HG03378 (cell line): ENCODE data around the gene NPHP4.

ENCODE experiments used
- ATAC-seq: cut with Tn5 transposase; IDR thresholded peaks from one replicate; pipeline ENCODE4 v1.9.1; 2021; ENCODE audit warnings: mild to moderate bottlenecking, moderate library complexity; ENCODE audit not compliant: unreplicated experiment

The NPHP4 gene

GRCh38 chr1:6004412-6005123 lies 12.3 kb upstream of the NPHP4 start:
- no peak for ATAC-seq

- no peak for ATAC-seq
Measured at GRCh38 chr1:6003568-6004411, 11.6 kb upstream of the NPHP4 start.

GRCh38 chr1:6002714-6003501 lies 10.7 kb upstream of the NPHP4 start:
- no peak for ATAC-seq

GRCh38 chr1:6001992-6002576 lies 9.9 kb upstream of the NPHP4 start:
- ATAC-seq: no peak

- ATAC-seq: no peak
Measured at GRCh38 chr1:6000444-6001288, 8.4 kb upstream of the NPHP4 start.

GRCh38 chr1:5999711-6000443 lies 7.7 kb upstream of the NPHP4 start:
- ATAC-seq: no peak

- no peak for ATAC-seq
Measured at GRCh38 chr1:5998906-5999301, 6.7 kb upstream of the NPHP4 start.

- ATAC-seq: no peak
Measured at GRCh38 chr1:5998051-5998905, 6.1 kb upstream of the NPHP4 start.

- ATAC-seq: no peak
Measured at GRCh38 chr1:5997316-5997715, 5.1 kb upstream of the NPHP4 start.

GRCh38 chr1:5996641-5997270 lies 4.5 kb upstream of the NPHP4 start:
- no peak for ATAC-seq

GRCh38 chr1:5995871-5996630 lies 3.8 kb upstream of the NPHP4 start:
- ATAC-seq: no peak

GRCh38 chr1:5994713-5995621 lies 2.7 kb upstream of the NPHP4 start:
- no peak for ATAC-seq

GRCh38 chr1:5993556-5994491 lies 1.6 kb upstream of the NPHP4 start:
- ATAC-seq: no peak

GRCh38 chr1:5992814-5993555 lies 760 bp upstream of the NPHP4 start:
- no peak for ATAC-seq
